GM06990 (cell line): ENCODE data around the gene DDX23.

ENCODE experiments used
- DNase-seq: peaks from one replicate; pipeline ENCODE4 v3.0.0-alpha.2; 2011; ENCODE audit not compliant: insufficient read length; ENCODE audit errors: extremely low read depth
- H3K27me3 ChIP-seq: replicated peaks from 2 replicates; pipeline ENCODE4 v1.6.0; 2011; ENCODE audit warnings: low read length; ENCODE audit not compliant: control insufficient read depth, insufficient read depth
- H3K36me3 ChIP-seq: 2 replicates; pipeline ENCODE4 v1.5.1; 2011; ENCODE audit warnings: low read length; ENCODE audit not compliant: control insufficient read depth, insufficient read depth
- H3K4me3 ChIP-seq: replicated peaks from 2 replicates; pipeline ENCODE4 v1.5.1; 2011; ENCODE audit warnings: low read depth, mild to moderate bottlenecking, control low read depth, low read length
- TF ChIP-seq, protein P1 (sequence below): IDR thresholded peaks from 2 replicates; pipeline ENCODE4 v1.5.1; 2011; ENCODE audit warnings: low read length, control low read depth, mild to moderate bottlenecking, inconsistent platforms; ENCODE audit not compliant: insufficient read depth, poor library complexity, severe bottlenecking

DDX23 gene

DNA sequence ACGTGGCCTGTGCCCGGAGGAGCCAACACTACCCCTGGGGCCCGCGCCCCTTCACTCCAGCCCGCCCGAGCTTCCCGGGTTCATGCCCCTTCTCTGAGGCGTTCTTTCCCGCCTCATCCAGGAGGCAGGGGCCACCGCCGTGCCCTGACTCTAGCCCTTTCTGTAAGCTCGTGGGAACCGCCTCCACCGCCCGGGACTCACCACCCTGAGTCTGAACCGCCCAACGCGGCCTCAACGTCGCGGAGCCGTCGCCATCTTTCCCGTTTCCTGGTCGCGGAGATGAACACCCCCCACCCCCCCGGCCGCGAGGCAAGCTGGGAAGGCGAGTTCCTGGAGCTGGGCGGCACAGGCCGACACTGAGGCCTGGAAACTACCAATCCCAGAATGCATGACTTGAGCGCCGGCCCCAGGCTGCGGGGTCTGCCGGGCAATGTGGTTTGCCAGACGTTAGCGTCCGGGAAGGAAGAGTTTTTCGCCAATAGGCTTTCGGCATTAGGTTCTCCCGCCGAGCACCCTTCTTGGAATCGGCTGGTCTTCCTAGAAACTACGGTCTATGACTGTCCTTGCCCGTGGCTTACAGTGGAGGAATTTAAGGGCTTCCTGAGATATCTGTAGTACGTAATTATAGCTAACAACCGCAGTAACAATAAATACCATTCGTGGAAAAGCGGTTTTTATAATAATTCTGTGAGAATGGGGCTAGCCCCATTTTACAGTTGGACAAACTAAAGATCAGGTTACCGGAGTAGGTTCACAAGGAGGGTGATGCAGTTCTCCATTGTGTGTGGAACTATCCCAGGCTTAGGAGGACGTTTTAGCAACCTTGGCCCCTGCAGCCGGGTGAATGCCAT is at the start of gene DDX23:
Gene DDX23 (minus strand): TSS at position 281 of the 851 bp plus-strand sequence. CDS start 6,381 bp downstream, outside the sequence.
- no peaks in the 10 kb centered on the region for H3K27me3 ChIP-seq
- H3K36me3 ChIP-seq, result no peaks in the 10 kb centered on the region; the same call in none of the 2 replicates
- DNase-seq, result peak; percentile 95
- H3K4me3 ChIP-seq, result peak within 1 kb of the TSS; percentile 97
- TF ChIP-seq, protein P1, sequence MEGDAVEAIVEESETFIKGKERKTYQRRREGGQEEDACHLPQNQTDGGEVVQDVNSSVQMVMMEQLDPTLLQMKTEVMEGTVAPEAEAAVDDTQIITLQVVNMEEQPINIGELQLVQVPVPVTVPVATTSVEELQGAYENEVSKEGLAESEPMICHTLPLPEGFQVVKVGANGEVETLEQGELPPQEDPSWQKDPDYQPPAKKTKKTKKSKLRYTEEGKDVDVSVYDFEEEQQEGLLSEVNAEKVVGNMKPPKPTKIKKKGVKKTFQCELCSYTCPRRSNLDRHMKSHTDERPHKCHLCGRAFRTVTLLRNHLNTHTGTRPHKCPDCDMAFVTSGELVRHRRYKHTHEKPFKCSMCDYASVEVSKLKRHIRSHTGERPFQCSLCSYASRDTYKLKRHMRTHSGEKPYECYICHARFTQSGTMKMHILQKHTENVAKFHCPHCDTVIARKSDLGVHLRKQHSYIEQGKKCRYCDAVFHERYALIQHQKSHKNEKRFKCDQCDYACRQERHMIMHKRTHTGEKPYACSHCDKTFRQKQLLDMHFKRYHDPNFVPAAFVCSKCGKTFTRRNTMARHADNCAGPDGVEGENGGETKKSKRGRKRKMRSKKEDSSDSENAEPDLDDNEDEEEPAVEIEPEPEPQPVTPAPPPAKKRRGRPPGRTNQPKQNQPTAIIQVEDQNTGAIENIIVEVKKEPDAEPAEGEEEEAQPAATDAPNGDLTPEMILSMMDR, result no peak

DNA sequence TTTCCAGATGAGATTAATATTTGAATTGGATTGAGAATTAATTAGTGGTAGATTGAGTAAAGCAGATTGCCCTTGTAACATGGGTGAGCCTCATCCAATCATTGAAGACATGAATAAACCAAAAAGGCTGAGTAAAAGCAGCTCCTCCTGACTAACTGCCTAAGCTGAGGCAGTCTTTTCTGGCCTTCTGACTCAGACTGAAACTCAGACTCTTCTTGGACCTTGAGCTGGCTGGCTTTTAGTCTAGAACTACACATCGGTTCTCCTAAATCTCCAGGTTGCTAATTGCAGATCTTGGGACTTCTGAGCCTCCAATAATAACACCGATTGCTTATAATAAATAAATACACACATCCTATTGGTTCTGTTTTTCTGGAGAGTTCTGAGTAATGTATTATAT is 49.3 kb upstream of the DDX23 start:
- no peak for DNase-seq
- Histone ChIP-seq H3K36me3 (no peaks in the 10 kb centered on the region), H3K27me3 (no peaks in the 10 kb centered on the region), H3K4me3 (no peak overlapping the region)
- TF ChIP-seq, protein P1, result no peak

DNA sequence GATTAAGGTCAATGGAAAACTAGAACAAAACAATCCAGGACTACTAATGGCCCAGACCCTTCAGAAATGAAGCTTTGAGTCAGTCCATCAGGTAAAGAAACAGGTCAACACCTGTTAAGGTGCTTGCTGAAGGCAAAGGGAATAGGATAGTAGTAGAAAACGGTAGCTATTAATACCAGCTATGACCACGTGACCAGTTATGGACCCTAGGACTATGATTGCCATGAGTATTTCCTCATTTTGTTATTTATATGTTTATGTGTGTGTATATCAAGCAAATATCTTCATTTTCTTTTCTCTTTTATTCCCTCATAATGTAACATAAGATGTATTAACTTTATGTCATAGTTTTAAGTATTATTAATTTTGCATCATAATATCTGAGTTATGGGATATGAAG is 47.7 kb upstream of the DDX23 start:
- TF ChIP-seq, protein P1, result no peak
- Histone ChIP-seq H3K27me3 (no peaks in the 10 kb centered on the region), H3K36me3 (no peaks in the 10 kb centered on the region), H3K4me3 (no peak overlapping the region)
- DNase-seq, result no peak

DNA sequence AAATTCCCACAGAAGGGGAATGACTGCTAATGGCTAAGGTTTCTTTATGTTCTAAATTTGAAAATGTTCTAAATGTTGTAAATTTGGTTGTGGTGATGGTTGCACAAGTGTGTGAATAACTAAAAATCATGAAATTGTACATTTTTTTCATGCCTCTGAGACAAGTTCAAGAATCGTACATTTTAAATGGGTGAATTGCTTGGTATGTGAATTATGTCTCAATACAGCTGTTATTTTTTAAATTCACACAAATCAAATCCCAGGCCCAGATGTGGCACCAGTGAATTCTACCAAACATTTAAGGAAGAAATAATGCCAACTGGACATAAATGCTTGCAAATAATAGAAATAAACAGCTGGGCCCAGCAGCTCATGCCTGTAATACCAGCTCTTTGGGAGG is 42.3 kb upstream of the DDX23 start:
- Histone ChIP-seq H3K27me3 (no peaks in the 10 kb centered on the region; the same call in 1 of the 2 replicates), H3K4me3 (no peak overlapping the region), H3K36me3 (no peaks in the 10 kb centered on the region)
- TF ChIP-seq, protein P1, result no peak
- no peak for DNase-seq

DNA sequence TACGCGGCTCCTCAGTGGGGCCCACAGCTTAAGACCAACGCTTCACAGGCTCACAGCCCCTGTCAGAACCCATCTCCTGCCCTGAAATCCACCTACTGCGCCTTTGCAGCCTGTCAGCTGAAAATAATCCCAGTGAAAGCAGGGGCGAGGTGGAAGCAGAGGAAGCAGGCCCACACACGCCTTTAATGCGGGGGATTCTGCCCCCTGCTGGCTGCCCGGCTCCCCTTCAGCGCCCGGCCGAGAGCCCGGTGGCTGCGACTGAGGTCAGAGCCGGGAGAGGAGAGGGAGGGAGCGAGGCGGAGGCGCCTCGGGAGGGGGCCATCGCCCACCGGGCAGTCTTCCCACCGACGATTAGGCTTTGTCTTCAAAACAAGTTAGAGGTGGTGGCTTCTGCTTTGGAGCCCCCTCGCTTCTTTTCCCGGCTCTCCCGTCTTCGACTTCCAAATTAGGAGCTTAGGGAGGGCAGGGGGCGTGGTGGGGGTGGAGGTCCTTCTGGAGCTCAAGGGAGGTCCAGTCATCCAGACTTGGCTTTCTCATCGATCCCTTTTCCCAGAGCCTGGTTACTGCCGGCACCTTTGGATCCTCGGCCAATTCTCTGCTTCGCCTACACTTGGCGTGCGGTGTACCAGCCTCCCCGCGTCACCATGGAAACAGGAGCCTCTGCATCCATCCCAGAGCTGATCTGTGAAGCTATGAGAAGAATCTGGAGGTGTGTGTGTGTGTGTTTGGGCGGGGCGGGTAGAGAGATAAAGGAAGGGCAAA is 38.9 kb upstream of the DDX23 start:
- Histone ChIP-seq H3K27me3 (no peaks in the 10 kb centered on the region; the same call in 1 of the 2 replicates), H3K4me3 (0 out of 2 replicates have a peak overlapping the region, but pooled peaks have one; percentile 19), H3K36me3 (no peaks in the 10 kb centered on the region)
- DNase-seq, result peak; percentile 70
- TF ChIP-seq, protein P1, result peak; percentile 98
